K562 (cell line): ENCODE results near the gene PIAS3. TPM values are rescaled to one million over a fixed set of nuclear protein-coding genes. Genes with fewer than 3 reads are reported as not detected.

Source experiments
- CHAMP1 ChIP-seq: fragments of 450-650 bp; IDR thresholded peaks from 2 replicates; pipeline ENCODE4 v1.6.1; 2016; ENCODE audit warnings: mild to moderate bottlenecking
- E2F4 ChIP-seq: sonication (generic); formaldehyde crosslinking; IDR thresholded peaks from 2 replicates; pipeline ENCODE4 v1.8.0; 2022; ENCODE audit warnings: mild to moderate bottlenecking, low read depth, missing genetic modification reagents
- HNRNPLL ChIP-seq: fragments of 200-400 bp; formaldehyde crosslinking; IDR thresholded peaks from 2 replicates; pipeline ENCODE4 v1.6.1; 2017; ENCODE audit warnings: low read length, low read depth, mild to moderate bottlenecking; ENCODE audit not compliant: poor library complexity, severe bottlenecking
- HSF4 ChIP-seq: fragments of 250-450 bp; sonication (Bioruptor Pico); IDR thresholded peaks from 2 replicates; pipeline ENCODE4 v2.1.2; 2022; ENCODE audit warnings: mild to moderate bottlenecking, moderate library complexity, borderline replicate concordance
- IRF2 ChIP-seq: sonication (generic); formaldehyde crosslinking; IDR thresholded peaks from 2 replicates; pipeline ENCODE4 v1.8.1; 2022; ENCODE audit warnings: mild to moderate bottlenecking, missing genetic modification reagents
- JUND ChIP-seq, 2 experiments: IDR thresholded peaks; 2 replicates in 1 of 2; 3 replicates in 1 of 2; pipeline ENCODE4 v1.6.1; 2011; ENCODE audit warnings: borderline replicate concordance in 2 of 2, low read depth in 2 of 2, low read length in 2 of 2, improper control_type of control experiment in 1 of 2, missing biosample characterization in 1 of 2, missing genetic modification characterization in 1 of 2, missing genetic modification reagents in 1 of 2
- MAX ChIP-seq: sonication (generic); formaldehyde crosslinking; IDR thresholded peaks from 2 replicates; pipeline ENCODE4 v1.9.0; 2022; ENCODE audit warnings: mild to moderate bottlenecking, missing genetic modification reagents
- NR2C2 ChIP-seq, 2 experiments: fragments of 200-800 bp in 1 of 2; sonication (Bioruptor generic) in 1 of 2; sonication (generic) in 1 of 2; formaldehyde crosslinking in 1 of 2; IDR thresholded peaks; 2 replicates each; pipeline versions ENCODE4 v1.6.1 to v1.8.0; 2016 to 2022; ENCODE audit warnings: mild to moderate bottlenecking in 1 of 2, missing compliant biosample characterization in 1 of 2, missing genetic modification characterization in 1 of 2, missing genetic modification reagents in 1 of 2
- PTBP1 ChIP-seq: fragments of 200-400 bp; formaldehyde crosslinking; IDR thresholded peaks from 2 replicates; pipeline ENCODE4 v1.6.1; 2017; ENCODE audit warnings: low read depth, low read length
- RB1 ChIP-seq: fragments of 450-650 bp; IDR thresholded peaks from 2 replicates; pipeline ENCODE4 v1.6.1; 2017; ENCODE audit warnings: low read depth, mild to moderate bottlenecking
- SETDB1 ChIP-seq: IDR thresholded peaks from one replicate; pipeline ENCODE4 v1.6.1; 2012; ENCODE audit warnings: low read length, control low read depth, inconsistent platforms
- SMAD2 ChIP-seq: fragments of 150-350 bp; IDR thresholded peaks from 2 replicates; pipeline ENCODE4 v1.6.1; 2014; ENCODE audit warnings: low read depth, mild to moderate bottlenecking, low read length
- UBTF ChIP-seq, 2 experiments: IDR thresholded peaks; 2 replicates each; pipeline ENCODE4 v1.6.1; 2012; ENCODE audit warnings: improper control_type of control experiment in 2 of 2, low read depth in 2 of 2, low read length in 2 of 2, borderline replicate concordance in 1 of 2
- USF1 ChIP-seq: sonication (generic); formaldehyde crosslinking; IDR thresholded peaks from 2 replicates; pipeline ENCODE4 v1.9.0; 2022; ENCODE audit warnings: mild to moderate bottlenecking, missing genetic modification reagents
- ZNF212 ChIP-seq: fragments of 450-650 bp; formaldehyde crosslinking; IDR thresholded peaks from 2 replicates; pipeline ENCODE4 v1.4.0; 2020; ENCODE audit warnings: mild to moderate bottlenecking
- ZNF436 ChIP-seq: fragments of 250-450, 450-650 bp; sonication (Bioruptor Pico); formaldehyde crosslinking; IDR thresholded peaks from 2 replicates; pipeline ENCODE4 v1.7.0; 2020; ENCODE audit warnings: mild to moderate bottlenecking
- ZNF75A ChIP-seq: fragments of 450-650 bp; formaldehyde crosslinking; IDR thresholded peaks from 2 replicates; pipeline ENCODE4 v1.4.0; 2020; ENCODE audit warnings: mild to moderate bottlenecking
- polyA plus RNA-seq, 8 experiments: library from polyadenylated mRNA; depleted of rRNA in 4 of 8; stranded (reverse) in 5 of 8; unstranded in 3 of 8; fragments of >200 nt; fragmentation: Nextera tagmentation in 2 of 8; fragmentation: Illumina TruSeq in 1 of 8; extraction: Ambion mirVana in 2 of 8; extraction: Trizol in 1 of 8; gene quantifications; 2 replicates each; pipeline versions ENCODE4 v1.2.1 to v1.2.3, GENCODE V29; 2011 to 2014; ENCODE audit warnings: inconsistent platforms in 1 of 8, missing spikeins in 1 of 8
- total RNA-seq, 7 experiments: library from RNA; depleted of rRNA in 6 of 7; stranded (reverse); fragments of >200 nt in 6 of 7; fragmentation: Illumina TruSeq in 2 of 7; extraction: Trizol in 2 of 7; gene quantifications; 2 replicates each; pipeline versions ENCODE4 v1.2.1 to v1.2.3, GENCODE V29; 2011 to 2021; ENCODE audit warnings: low replicate concordance in 1 of 7

Gene PIAS3
- total and polyA plus RNA-seq, 9 of the 15 experiments (the other 6 are each of a cell fraction or from before 2014, with no cell fraction given): 1.1 to 25.6 (median 7.9) TPM

GRCh38 chr1:145823565-145824498 is 35.0 kb downstream of the PIAS3 start, which contains the start of the genes POLR3C and RNF115 (continued):
- TF ChIP-seq JUND (IDR thresholded peaks at IDR 0.05; ENCODE audit: borderline replicate concordance, low read depth, low read length) (peak; percentile 34; the same call in 1 of the 2 replicates), JUND (tag; IDR thresholded peaks at IDR 0.05; ENCODE audit: borderline replicate concordance, low read depth, low read length) (no peak), IRF2 (CRISPR knock-in tag) (no peak), CHAMP1 (no peak), MAX (CRISPR knock-in tag) (peak; percentile 71), UBTF (IDR thresholded peaks at IDR 0.05; ENCODE audit: borderline replicate concordance in 1 of 2, low read depth in 2 of 2, low read length in 2 of 2) (peak; percentile 17 to 50; a peak in 1 of 4 replicates), SMAD2 (no peak), ZNF75A (CRISPR knock-in tag) (no peak), HSF4 (CRISPR knock-in tag) (no peak), SETDB1 (no peak), NR2C2 (CRISPR knock-in tag; IDR thresholded peaks at IDR 0.05) (peak; percentile 52; the same call in 1 of the 2 replicates), NR2C2 (tag; IDR thresholded peaks at IDR 0.05) (peak; percentile 36; the same call in 1 of the 2 replicates), ZNF212 (no peak), E2F4 (no peak), PTBP1 (no peak), RB1 (peak; percentile 84), ZNF436 (CRISPR knock-in tag) (no peak), USF1 (CRISPR knock-in tag) (peak; percentile 88), HNRNPLL (peak; percentile 45)
